PC-9 (cell line): ENCODE measurements around the gene HARS1. TPM values are rescaled to one million over a fixed set of nuclear protein-coding genes. Genes with fewer than 3 reads are reported as not detected.
A peak's percentile ranks its signal among the peaks of the same experiment; 100 is the strongest.

Experiments
- BruUV-seq: library from RNA; stranded (reverse); fragments of 400-500 nt; replicated peaks from 2 replicates; lab custom pipeline; 2021; lab: Mats Ljungman, UMichigan
- CTCF ChIA-PET: fragments of 300-600 bp; sonication (Branson Sonifier 250); formaldehyde crosslinking; loops from one replicate; lab custom pipeline; 2022; ENCODE audit warnings: antibody characterized with exemption; lab: Charles Lee
- POLR2A ChIA-PET: fragments of 300-600 bp; sonication (Branson Sonifier 250); formaldehyde crosslinking; loops from one replicate; lab custom pipeline; 2022; ENCODE audit warnings: antibody characterized with exemption; ENCODE audit not compliant: unreplicated experiment; lab: Charles Lee
- DNase-seq, 2 experiments: peaks; one replicate each; pipeline versions ENCODE4 v3.0.0 to v3.0.0-alpha.2; 2015 to 2022; ENCODE audit warnings: mixed read lengths in 1 of 2
- H2AFZ ChIP-seq: fragments of 200-600 bp; sonication (generic); 2 replicates; pipeline ENCODE4 v1.8.1; 2017; ENCODE audit warnings: antibody characterized with exemption
- H3F3A ChIP-seq: fragments of 200-600 bp; sonication (generic); 2 replicates; pipeline ENCODE4 v1.8.1; 2017; ENCODE audit warnings: antibody characterized with exemption, mild to moderate bottlenecking, low read depth; ENCODE audit not compliant: insufficient read depth
- H3K27ac ChIP-seq: fragments of 200-600 bp; sonication (generic); 2 replicates; pipeline ENCODE4 v1.6.1; 2016; ENCODE audit warnings: mixed run types
- H3K27me3 ChIP-seq: fragments of 200-600 bp; sonication (generic); 2 replicates; pipeline ENCODE4 v1.6.1; 2016; ENCODE audit warnings: low read depth, mixed run types; ENCODE audit not compliant: insufficient read depth
- H3K36me3 ChIP-seq: fragments of 200-600 bp; sonication (generic); 2 replicates; pipeline ENCODE4 v1.6.1; 2016; ENCODE audit warnings: low read depth, mixed run types
- H3K4me1 ChIP-seq: fragments of 200-600 bp; sonication (generic); replicated peaks from 2 replicates; pipeline ENCODE4 v1.6.1; 2016; ENCODE audit warnings: mixed run types; ENCODE audit not compliant: insufficient read depth
- H3K4me2 ChIP-seq: fragments of 200-600 bp; sonication (generic); 2 replicates; pipeline ENCODE4 v1.6.1; 2017; ENCODE audit warnings: mixed run types
- H3K4me3 ChIP-seq: fragments of 200-600 bp; sonication (generic); 2 replicates; pipeline ENCODE4 v1.6.1; 2016; ENCODE audit warnings: mixed run types
- H3K79me2 ChIP-seq: fragments of 200-600 bp; sonication (generic); 2 replicates; pipeline ENCODE4 v1.6.1; 2017; ENCODE audit warnings: low read depth, mixed run types
- H3K9me2 ChIP-seq: fragments of 200-600 bp; sonication (generic); 2 replicates; pipeline ENCODE4 v1.8.1; 2017; ENCODE audit warnings: mild to moderate bottlenecking; ENCODE audit not compliant: insufficient read depth
- H3K9me3 ChIP-seq: fragments of 200-600 bp; sonication (generic); 2 replicates; pipeline ENCODE4 v1.8.1; 2016; ENCODE audit warnings: low read depth; ENCODE audit not compliant: insufficient read depth
- H4K20me1 ChIP-seq: fragments of 200-600 bp; sonication (generic); 2 replicates; pipeline ENCODE4 v1.8.1; 2017; ENCODE audit not compliant: insufficient read depth
- CTCF ChIP-seq: fragments of 200-600 bp; sonication (generic); conservative IDR thresholded peaks from 2 replicates; pipeline ENCODE4 v1.6.1; 2017; ENCODE audit warnings: mixed run types, antibody characterized with exemption, mild to moderate bottlenecking, moderate library complexity
- EZH2 ChIP-seq: fragments of 200-600 bp; sonication (generic); IDR thresholded peaks from 2 replicates; pipeline ENCODE4 v1.8.0; 2017; ENCODE audit warnings: antibody characterized with exemption, low read depth
- intact Hi-C: fragments of 100-400 bp; cut with micrococcal nuclease; formaldehyde crosslinking; loops from one replicate; pipeline ENCODE4 v1.10.0; 2022; ENCODE audit not compliant: unreplicated experiment
- total RNA-seq: library from RNA; stranded (reverse); gene quantifications from 2 replicates; pipeline ENCODE4 v1.2.3, GENCODE V29; 2021

Gene HARS1
- total RNA-seq, 1 experiment from 2014 or later, result 64.3 TPM

- no peaks in the 10 kb centered on the region for H3K9me3 ChIP-seq
- no peak overlapping the region for H3K4me3 ChIP-seq
- intact Hi-C loops, result no loop called here
- no peaks in the 10 kb centered on the region for H4K20me1 ChIP-seq
- POLR2A ChIA-PET, result no interaction called here
- H3K4me2 ChIP-seq, result no peak overlapping the region
- H3F3A ChIP-seq, result no peaks in the 10 kb centered on the region
- H3K9me2 ChIP-seq, result no peaks in the 10 kb centered on the region
- no peak overlapping the region for H2AFZ ChIP-seq
- TF ChIP-seq CTCF (no peak), EZH2 (no peak)
- peaks cover 9% of the 10 kb centered on the region; the same call in 1 of the 2 replicates for H3K36me3 ChIP-seq
- BruUV-seq, result no TSS peak
- no peaks in the 10 kb centered on the region for H3K27me3 ChIP-seq
- H3K79me2 ChIP-seq, result no peaks in the 10 kb centered on the region
- no peak overlapping the region for H3K27ac ChIP-seq
- no peaks in the 10 kb centered on the region for H3K4me1 ChIP-seq
- no peak for DNase-seq
- CTCF ChIA-PET, result no interaction called here
Measured at GRCh38 chr5:140677947-140678346, 13.2 kb downstream of the HARS1 start.

GRCh38 chr5:140674629-140675028 is 16.5 kb downstream of the HARS1 start:
- DNase-seq, result no peak
- no peak overlapping the region for H3K4me3 ChIP-seq
- H3K79me2 ChIP-seq, result no peaks in the 10 kb centered on the region
- no peak overlapping the region for H2AFZ ChIP-seq
- H3K27me3 ChIP-seq, result no peaks in the 10 kb centered on the region
- H3K9me3 ChIP-seq, result no peaks in the 10 kb centered on the region
- H3K36me3 ChIP-seq, result peaks cover 7% of the 10 kb centered on the region; the same call in 1 of the 2 replicates
- no TSS peak for BruUV-seq
- TF ChIP-seq CTCF, result no peak
- no peak for TF ChIP-seq EZH2
- no peaks in the 10 kb centered on the region for H3K9me2 ChIP-seq
- intact Hi-C loops, result no loop called here
- H3K27ac ChIP-seq, result no peak overlapping the region
- H3F3A ChIP-seq, result peaks cover 3% of the 10 kb centered on the region; the same call in 1 of the 2 replicates
- H3K4me2 ChIP-seq, result no peak overlapping the region
- H4K20me1 ChIP-seq, result no peaks in the 10 kb centered on the region
- POLR2A ChIA-PET, result interaction anchor here (0.5 to 0.7 kb wide), 3 partner anchors 25 to 322 kb away, joined by 4 to 22 read pairs (median 13); no protein-coding TSS in a partner anchor
- CTCF ChIA-PET, result no interaction called here
- no peaks in the 10 kb centered on the region for H3K4me1 ChIP-seq

- CTCF ChIA-PET, result no interaction called here
- Histone ChIP-seq H3K4me2 (no peak overlapping the region), H3K36me3 (peaks cover 8% of the 10 kb centered on the region; the same call in 1 of the 2 replicates), H2AFZ (no peak overlapping the region), H3F3A (peaks cover 3% of the 10 kb centered on the region; the same call in 1 of the 2 replicates), H4K20me1 (no peaks in the 10 kb centered on the region), H3K9me2 (no peaks in the 10 kb centered on the region), H3K27ac (no peak overlapping the region), H3K4me1 (no peaks in the 10 kb centered on the region), H3K9me3 (no peaks in the 10 kb centered on the region), H3K79me2 (no peaks in the 10 kb centered on the region), H3K27me3 (no peaks in the 10 kb centered on the region), H3K4me3 (no peak overlapping the region)
- no peak for DNase-seq
- TF ChIP-seq CTCF, result no peak
- TF ChIP-seq EZH2, result no peak
- BruUV-seq, result TSS peak; percentile 37
- intact Hi-C loops, result no loop called here
- POLR2A ChIA-PET, result interaction anchor here (0.5 kb wide), 1 partner anchor 37 kb away, joined by 4 read pairs; no protein-coding TSS in a partner anchor
Measured at GRCh38 chr5:140674211-140674610, 17.0 kb downstream of the HARS1 start.
